Putamen (tissue), 1 donor: Measurements from ENCODE around the gene ARHGAP42.
"Not testable (repeated sequence)": the region's sequence is repeated elsewhere in the genome, so short reads cannot be mapped to it uniquely, and the experiment has no call there.

Experiments
- DNase-seq: peaks from one replicate; pipeline ENCODE4 v3.0.0-alpha.2; 2016; ENCODE audit warnings: low spot score

The ARHGAP42 gene

GRCh38 chr11:100726680-100727079, 39.6 kb downstream of the ARHGAP42 start:
- DNase-seq, result no peak

DNA sequence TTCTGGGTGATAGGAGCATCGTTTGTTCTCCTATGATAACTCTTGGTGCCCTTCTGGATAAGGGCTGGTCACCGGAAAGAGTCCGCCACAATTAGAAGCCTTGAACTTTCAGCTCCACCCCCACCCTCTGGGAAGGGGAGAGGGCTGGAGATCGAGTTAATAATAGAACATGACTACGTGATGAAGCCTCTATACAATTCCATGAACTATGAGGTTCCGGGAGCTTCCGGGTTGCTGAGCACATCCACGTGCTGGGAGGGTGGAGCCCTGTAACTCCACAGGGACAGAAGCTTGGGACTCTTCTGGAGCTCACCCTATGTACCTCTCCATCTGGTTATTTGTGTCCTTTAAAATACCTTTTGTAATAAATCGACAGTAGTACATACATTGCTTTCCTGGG, 40.3 kb downstream of the ARHGAP42 start:
- no peak for DNase-seq

GRCh38 chr11:100730266-100730665, 43.2 kb downstream of the ARHGAP42 start:
- no peak for DNase-seq

DNA sequence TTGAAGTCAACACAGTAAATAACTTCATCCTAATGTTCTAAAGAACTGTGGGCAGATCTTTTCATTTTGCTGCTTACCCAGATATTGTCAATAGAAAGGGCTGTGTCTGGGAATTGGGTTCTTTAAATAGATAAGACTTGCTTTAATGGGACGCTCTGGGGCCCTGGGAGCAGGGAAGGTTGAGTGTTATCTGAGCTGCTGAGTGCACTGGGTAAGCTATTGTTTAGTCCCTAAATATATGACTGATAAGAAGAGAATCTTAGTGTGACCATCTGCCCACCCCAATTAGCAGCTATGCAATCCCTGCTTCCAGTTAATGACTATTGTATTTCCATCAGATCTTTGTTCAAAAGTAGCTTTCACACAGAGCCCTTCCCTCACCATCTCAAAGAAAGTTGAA, 44.4 kb downstream of the ARHGAP42 start:
- no peak for DNase-seq

DNA sequence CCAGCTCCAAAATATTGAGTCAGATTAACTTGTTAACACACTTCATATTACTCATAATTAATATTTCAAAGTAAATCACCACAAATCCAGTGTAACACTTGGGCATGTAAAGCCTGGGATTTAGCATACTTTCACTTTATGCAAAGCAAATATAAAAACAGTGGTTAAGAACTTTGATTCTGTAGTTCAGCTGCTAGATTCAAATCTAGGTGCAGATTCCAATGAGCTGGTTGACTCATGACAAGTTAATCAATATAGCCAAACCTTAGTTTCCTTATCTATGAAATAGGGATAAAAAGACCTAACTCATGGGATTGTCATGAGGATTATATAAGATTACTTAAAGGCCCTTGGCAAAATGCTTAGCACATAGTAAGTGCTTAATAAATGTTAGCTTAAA, 45.9 kb downstream of the ARHGAP42 start:
- no peak for DNase-seq

GRCh38 chr11:100734743-100735527, 47.8 kb downstream of the ARHGAP42 start:
- DNase-seq, result no peak

- DNase-seq, result no peak
Measured at GRCh38 chr11:100735949-100736675, 49.0 kb downstream of the ARHGAP42 start.

DNA sequence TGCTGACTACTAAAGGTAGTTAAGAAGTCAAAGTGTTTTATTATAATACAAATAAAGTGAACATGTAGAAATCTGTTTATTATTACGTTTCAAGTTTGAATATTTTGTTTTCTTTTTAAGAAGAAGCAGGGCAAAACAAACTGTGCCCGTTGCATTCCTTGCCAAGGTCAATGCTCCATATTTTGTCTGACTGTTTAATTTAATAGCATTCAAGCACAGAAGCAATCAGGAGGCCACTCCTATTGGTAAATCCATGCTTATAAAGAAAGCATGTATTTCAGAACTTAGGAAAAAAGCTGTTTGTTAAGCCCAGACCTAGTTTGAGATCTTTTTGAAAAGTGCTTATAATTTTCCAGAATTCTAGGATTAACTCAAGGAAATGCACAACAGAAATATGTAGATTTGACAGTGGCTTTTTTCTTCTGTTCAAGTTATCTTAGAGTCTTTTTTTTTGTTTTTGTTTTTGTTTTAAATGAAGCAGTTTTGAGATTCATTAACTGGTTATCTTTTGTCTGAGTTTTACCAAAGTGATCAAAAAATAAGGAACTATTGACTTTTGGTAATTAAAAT, 51.7 kb downstream of the ARHGAP42 start:
- no peak for DNase-seq

- no peak for DNase-seq
Measured at GRCh38 chr11:100739666-100740065, 52.6 kb downstream of the ARHGAP42 start.

- no peak for DNase-seq
Measured at GRCh38 chr11:100740440-100740839, 53.4 kb downstream of the ARHGAP42 start.

DNA sequence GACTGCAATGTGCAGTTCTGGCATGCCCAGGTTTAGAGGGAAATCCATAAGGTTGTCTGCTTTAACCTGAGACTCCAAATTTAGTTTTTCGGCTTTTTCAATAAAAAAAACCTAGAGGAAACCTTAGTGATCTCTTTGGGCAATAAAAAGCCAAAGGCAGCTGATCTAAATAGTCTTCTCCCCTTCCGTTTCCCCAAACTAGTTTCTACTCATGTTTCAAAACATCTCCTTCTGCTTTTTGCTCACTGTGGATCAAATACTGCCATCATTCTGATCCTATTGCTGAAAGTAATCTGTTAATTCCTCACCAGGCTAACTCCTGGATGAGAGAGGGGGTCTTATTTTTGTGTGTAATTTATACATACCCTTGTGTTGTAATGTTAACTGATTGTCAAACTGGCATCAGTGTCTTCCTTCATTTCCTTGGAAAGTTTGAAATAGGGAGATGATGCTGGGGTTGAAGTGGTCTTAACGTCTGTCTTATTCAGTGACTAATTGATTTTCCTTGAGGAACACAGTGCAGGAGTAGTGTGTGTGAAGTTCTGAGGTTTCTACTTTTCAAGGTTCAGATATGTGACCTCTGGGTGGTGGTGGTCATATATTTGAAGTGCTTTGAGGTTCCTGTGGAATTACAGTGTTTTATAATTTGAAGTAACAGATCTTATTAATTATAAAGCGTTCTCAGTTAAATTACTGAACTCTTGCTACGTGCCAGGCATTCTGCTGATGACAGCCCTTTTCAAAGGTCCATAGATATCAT, 55.0 kb downstream of the ARHGAP42 start:
- DNase-seq, result no peak

GRCh38 chr11:100746448-100746847, 59.4 kb downstream of the ARHGAP42 start:
- DNase-seq, result no peak

DNA sequence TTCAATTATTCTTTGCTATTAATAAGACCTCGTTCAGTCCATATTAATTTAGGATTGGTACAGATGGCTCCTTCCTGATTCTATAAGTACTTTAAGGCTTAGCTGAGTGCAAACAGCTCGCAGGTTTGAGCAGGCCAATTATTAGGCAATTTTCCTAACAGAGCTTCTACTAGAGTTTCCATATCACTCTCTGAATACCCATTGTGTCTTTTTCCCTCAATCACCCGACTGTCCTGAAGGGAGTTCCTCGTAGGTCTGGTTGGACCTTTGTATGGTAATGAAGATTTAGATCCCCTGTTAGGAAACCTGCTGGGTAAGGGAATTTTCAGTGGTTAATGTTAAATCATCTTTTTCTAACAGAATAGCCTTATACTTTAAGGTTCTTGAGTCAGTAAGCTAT, 61.1 kb downstream of the ARHGAP42 start:
- DNase-seq, result no peak

GRCh38 chr11:100749887-100750565, 62.9 kb downstream of the ARHGAP42 start:
- DNase-seq, result not testable (repeated sequence)

DNA sequence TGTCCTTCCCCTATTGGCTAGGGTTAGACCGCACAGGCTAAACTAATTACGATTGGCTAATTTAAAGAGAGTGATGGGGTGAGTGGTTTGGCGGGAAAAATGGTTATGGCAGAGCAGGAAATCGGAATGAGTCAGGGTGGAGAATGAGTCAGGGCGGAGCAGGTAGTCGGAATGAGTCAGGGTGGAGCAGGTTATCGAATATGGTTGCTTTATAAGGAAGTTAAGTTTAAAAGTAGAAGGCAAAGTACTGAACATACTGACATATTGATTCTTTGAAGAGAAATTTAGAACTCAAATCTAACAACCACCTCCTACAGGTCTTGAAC, 63.4 kb downstream of the ARHGAP42 start:
- not testable (repeated sequence) for DNase-seq

- DNase-seq, result no peak
Measured at GRCh38 chr11:100752371-100753171, 65.5 kb downstream of the ARHGAP42 start.

GRCh38 chr11:100753172-100753543, 66.1 kb downstream of the ARHGAP42 start:
- DNase-seq, result no peak

DNA sequence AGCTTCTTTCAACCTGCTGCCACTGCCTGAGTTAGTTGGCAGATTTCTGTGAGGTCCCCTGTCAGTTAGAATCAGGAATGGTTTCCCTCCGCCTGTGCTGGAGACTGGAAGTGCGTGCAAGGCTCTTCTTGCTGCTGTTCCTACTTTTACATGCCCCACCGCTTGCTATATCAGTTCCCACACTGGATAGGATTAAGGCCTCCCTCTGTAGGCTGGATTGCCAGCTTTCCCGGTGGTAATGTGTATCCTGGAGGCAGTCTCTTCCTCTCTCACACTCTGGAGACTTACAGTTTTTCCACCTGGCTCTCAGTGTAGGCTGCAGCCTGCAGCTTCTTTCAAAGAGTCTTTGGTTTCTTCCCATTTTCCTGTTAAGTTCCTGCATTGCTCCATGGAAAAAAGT, 66.5 kb downstream of the ARHGAP42 start:
- DNase-seq, result no peak

DNA sequence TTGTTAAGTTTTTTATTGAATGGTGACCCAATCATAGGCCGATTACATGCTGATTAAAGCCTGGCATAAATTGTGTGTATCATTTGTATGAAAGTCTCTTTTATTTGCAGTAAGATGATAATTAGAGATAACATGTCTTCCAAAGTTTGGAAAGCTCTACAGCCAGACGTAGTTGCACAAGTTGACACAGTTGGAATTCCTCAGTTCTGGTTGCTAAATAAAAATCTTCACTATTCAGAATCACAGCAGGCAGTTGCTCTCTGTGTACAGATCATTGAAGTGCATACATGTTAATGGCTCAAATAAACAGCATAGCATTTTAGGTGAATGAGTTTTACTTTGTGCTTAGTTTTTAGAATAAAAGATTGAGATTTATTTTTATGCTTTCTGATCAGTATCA, 69.5 kb downstream of the ARHGAP42 start:
- DNase-seq, result no peak

DNA sequence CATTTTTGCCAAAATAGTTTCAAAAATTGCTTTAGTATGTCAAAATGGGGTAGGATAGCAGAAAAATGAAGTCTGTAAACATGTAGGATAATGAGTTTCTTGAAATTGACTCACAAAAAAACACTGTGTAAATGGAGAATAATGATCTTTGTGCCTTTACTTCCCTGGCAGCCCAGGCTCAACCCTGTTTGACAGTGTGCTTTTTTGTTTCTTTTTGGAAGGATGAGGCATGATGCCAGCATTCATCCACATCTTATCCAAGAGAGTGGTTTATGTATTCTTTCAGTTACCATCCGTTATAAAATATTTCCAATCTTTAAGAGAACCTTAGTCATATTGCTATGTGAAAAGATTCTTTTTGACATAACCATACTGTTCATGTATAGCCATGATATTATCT, 70.6 kb downstream of the ARHGAP42 start:
- peak; percentile 23 for DNase-seq

- no peak for DNase-seq
Measured at GRCh38 chr11:100759106-100759505, 72.0 kb downstream of the ARHGAP42 start.
